A549 (cell line): ENCODE results near the gene FLNB. TPM values are rescaled to one million over a fixed set of nuclear protein-coding genes. Genes with fewer than 3 reads are reported as not detected.

Experiments used
- ATAC-seq, 2 experiments: fragments of 200-7000 bp in 1 of 2; fragments of >200 bp in 1 of 2; cut with Nextera tagmentation in 1 of 2; cut with Tn5 transposase in 1 of 2; 3 replicates each; pipeline versions ENCODE4 v1.8.0 to v1.9.1; 2018 to 2020; ENCODE audit warnings: mild to moderate bottlenecking in 1 of 2, moderate library complexity in 1 of 2
- CTCF ChIA-PET: fragments of 300-600 bp; sonication (Branson Sonifier 250); formaldehyde crosslinking; extraction: SDS; loops from one replicate; lab custom pipeline; 2021; ENCODE audit warnings: antibody characterized with exemption, inconsistent platforms; lab: Yijun Ruan, JAX
- POLR2A ChIA-PET: fragments of 350-600 bp; formaldehyde crosslinking; extraction: SDS; loops from one replicate; lab custom pipeline; 2021; ENCODE audit warnings: antibody characterized with exemption, inconsistent platforms; lab: Yijun Ruan, JAX
- DNase-seq, 2 experiments: peaks; one replicate each; pipeline versions ENCODE4 v3.0.0 to v3.0.0-alpha.2; 2011 to 2016; ENCODE audit warnings: low read depth in 1 of 2, low spot score in 1 of 2
- FAIRE-seq: peaks from 2 replicates; lab custom pipeline; 2011; peaks lifted over from hg19 to GRCh38; lab: Jason Lieb, UNC
- H3K27ac ChIP-seq, 2 experiments: fragments of >200 bp; sonication (Bioruptor Twin); formaldehyde crosslinking; 3 replicates each; pipeline ENCODE4 v1.5.1; 2016 to 2017
- H3K4me1 ChIP-seq: fragments of >200 bp; sonication (Bioruptor Twin); formaldehyde crosslinking; 3 replicates; pipeline ENCODE4 v1.6.1; 2016
- H3K4me2 ChIP-seq: fragments of >200 bp; sonication (Bioruptor Twin); formaldehyde crosslinking; 3 replicates; pipeline ENCODE4 v1.6.1; 2016
- H3K4me3 ChIP-seq: fragments of >200 bp; sonication (Bioruptor Twin); formaldehyde crosslinking; 3 replicates; pipeline ENCODE4 v1.5.1; 2016
- H3K9me3 ChIP-seq: fragments of >200 bp; sonication (Bioruptor Twin); formaldehyde crosslinking; 3 replicates; pipeline ENCODE4 v1.6.1; 2016
- CBX8 ChIP-seq: fragments of 200-600 bp; sonication (generic); IDR thresholded peaks from 2 replicates; pipeline ENCODE4 v1.6.1; 2016
- CTCF ChIP-seq: fragments of >200 bp; sonication (Bioruptor Twin); formaldehyde crosslinking; IDR thresholded peaks from 3 replicates; pipeline ENCODE4 v1.5.1; 2016
- ELK1 ChIP-seq: fragments of 150-350 bp; IDR thresholded peaks from 2 replicates; pipeline ENCODE4 v1.6.1; 2014; ENCODE audit warnings: low read depth, mild to moderate bottlenecking, low read length
- EP300 ChIP-seq, 2 experiments: fragments of >200 bp; sonication (Bioruptor Twin); formaldehyde crosslinking; IDR thresholded peaks; 2 replicates in 1 of 2; 3 replicates in 1 of 2; pipeline ENCODE4 v1.6.1; 2016 to 2017
- ESRRA ChIP-seq: fragments of 150-350 bp; IDR thresholded peaks from 2 replicates; pipeline ENCODE4 v1.6.1; 2014; ENCODE audit warnings: mild to moderate bottlenecking, low read length, borderline replicate concordance
- FOSB ChIP-seq: fragments of 250-450 bp; sonication (Bioruptor Pico); IDR thresholded peaks from 2 replicates; pipeline ENCODE4 v1.5.0; 2020; ENCODE audit warnings: mild to moderate bottlenecking, moderate library complexity
- FOSL2 ChIP-seq, 2 experiments: fragments of 450-650 bp in 1 of 2; fragments of >200 bp in 1 of 2; sonication (Bioruptor Twin) in 1 of 2; formaldehyde crosslinking; IDR thresholded peaks; 2 replicates each; pipeline versions ENCODE4 v1.5.0 to v1.6.1; 2016 to 2020; ENCODE audit warnings: mild to moderate bottlenecking in 1 of 2, moderate library complexity in 1 of 2
- GATA3 ChIP-seq: IDR thresholded peaks from 2 replicates; pipeline ENCODE4 v1.6.1; 2012; ENCODE audit warnings: borderline replicate concordance
- HES2 ChIP-seq: fragments of >200 bp; sonication (Bioruptor Twin); formaldehyde crosslinking; IDR thresholded peaks from 2 replicates; pipeline ENCODE4 v1.6.1; 2016
- HOXA7 ChIP-seq: fragments of 250-450 bp; sonication (Bioruptor Pico); IDR thresholded peaks from 2 replicates; pipeline ENCODE4 v1.5.0; 2020; ENCODE audit warnings: mild to moderate bottlenecking, moderate library complexity
- HOXB5 ChIP-seq: fragments of 250-450 bp; sonication (Bioruptor Pico); IDR thresholded peaks from 2 replicates; pipeline ENCODE4 v1.5.0; 2020; ENCODE audit warnings: mild to moderate bottlenecking, moderate library complexity
- KDM5A ChIP-seq: fragments of 200-600 bp; sonication (generic); IDR thresholded peaks from 2 replicates; pipeline ENCODE4 v1.6.1; 2016; ENCODE audit warnings: antibody characterized with exemption, mild to moderate bottlenecking
- MAZ ChIP-seq: fragments of 150-350 bp; IDR thresholded peaks from 2 replicates; pipeline ENCODE4 v1.6.1; 2014; ENCODE audit warnings: antibody characterized with exemption, low read depth, low read length, borderline replicate concordance
- NFE2L2 ChIP-seq: fragments of 150-350 bp; conservative IDR thresholded peaks from 2 replicates; pipeline ENCODE4 v1.6.1; 2014; ENCODE audit warnings: low read length
- POLR2A ChIP-seq: IDR thresholded peaks from 2 replicates; pipeline ENCODE4 v1.6.1; 2012; ENCODE audit warnings: mild to moderate bottlenecking, low read length
- RARB ChIP-seq: fragments of 250-450 bp; sonication (Bioruptor Pico); IDR thresholded peaks from 2 replicates; pipeline ENCODE4 v1.8.0; 2021; ENCODE audit warnings: mild to moderate bottlenecking, moderate library complexity
- SREBF2 ChIP-seq: fragments of 450-650 bp; IDR thresholded peaks from 2 replicates; pipeline ENCODE4 v1.6.1; 2014; ENCODE audit warnings: mild to moderate bottlenecking, moderate library complexity
- TFCP2L1 ChIP-seq: fragments of 250-450 bp; sonication (Bioruptor Pico); IDR thresholded peaks from 2 replicates; pipeline ENCODE4 v1.5.0; 2021; ENCODE audit warnings: mild to moderate bottlenecking
- USF2 ChIP-seq: fragments of 450-650 bp; IDR thresholded peaks from 2 replicates; pipeline ENCODE4 v1.6.1; 2014; ENCODE audit warnings: antibody characterized with exemption
- ZC3H11A ChIP-seq: fragments of 450-650 bp; IDR thresholded peaks from 2 replicates; pipeline ENCODE4 v1.6.1; 2014; ENCODE audit warnings: antibody characterized with exemption, mild to moderate bottlenecking
- ZSCAN20 ChIP-seq: fragments of 250-450 bp; sonication (Bioruptor Pico); IDR thresholded peaks from 2 replicates; pipeline ENCODE4 v1.8.0; 2022; ENCODE audit warnings: mild to moderate bottlenecking, moderate library complexity
- WGBS: methylation state at CpG from one replicate; pipeline ENCODE4 v1.1.6; 2017; ENCODE audit errors: missing lambda C conversion rate; 5-methylcytosine and 5-hydroxymethylcytosine counted together
- polyA plus RNA-seq, 4 experiments: library from polyadenylated mRNA; depleted of rRNA in 3 of 4; stranded (reverse); fragments of >200 nt; fragmentation: RNase III in 1 of 4; extraction: RNeasy Plus Mini Kit Qiagen cat#74134 plus additional on column Dnase treatment in 1 of 4; gene quantifications; 2 replicates in 3 of 4; 3 replicates in 1 of 4; pipeline ENCODE4 v1.2.3, GENCODE V29; 2011 to 2017

FLNB gene
- polyA plus RNA-seq, 2 of the 4 experiments (the other 2 are of a cell fraction), result 235 to 439 TPM

GRCh38 chr3:58170376-58170775 lies 162.2 kb downstream of the FLNB start:
- FAIRE-seq (no peak), ATAC-seq (no peak), DNase-seq (no peak)
- Histone ChIP-seq H3K4me2 (no peak overlapping the region), H3K27ac (peak overlapping the region in 1 of 2 experiments; percentile 98; a peak in 3 of 6 replicates), H3K4me1 (peaks cover 95% of the 10 kb centered on the region), H3K4me3 (no peak overlapping the region), H3K9me3 (no peaks in the 10 kb centered on the region)
- TF ChIP-seq GATA3 (no peak), HOXB5 (CRISPR knock-in tag) (no peak), HES2 (no peak), TFCP2L1 (CRISPR knock-in tag) (no peak), USF2 (no peak), KDM5A (no peak), ZC3H11A (no peak), EP300 (IDR thresholded peaks at IDR 0.05) (no peak), CBX8 (no peak), FOSB (CRISPR knock-in tag) (no peak), MAZ (no peak), FOSL2 (IDR thresholded peaks at IDR 0.05) (no peak), FOSL2 (CRISPR knock-in tag; IDR thresholded peaks at IDR 0.05) (no peak)
- ChIA-PET CTCF (no interaction called here), POLR2A (no interaction called here)
- WGBS, result 81% methylated on average over 11 of the region's 11 CpGs

GRCh38 chr3:58171126-58171525 lies 162.9 kb downstream of the FLNB start:
- Histone ChIP-seq H3K9me3 (no peaks in the 10 kb centered on the region), H3K4me3 (no peak overlapping the region), H3K4me2 (no peak overlapping the region), H3K4me1 (peaks cover 95% of the 10 kb centered on the region), H3K27ac (peak overlapping the region in 1 of 2 experiments; percentile 98; a peak in 3 of 6 replicates)
- ATAC-seq (no peak), FAIRE-seq (no peak), DNase-seq (no peak)
- POLR2A ChIA-PET, result interaction anchor here (0.6 kb wide), 1 partner anchor 13 kb away, joined by 4 read pairs; no protein-coding TSS in a partner anchor
- WGBS, result 89% methylated on average over 9 of the region's 9 CpGs
- TF ChIP-seq NFE2L2 (no peak), ZSCAN20 (CRISPR knock-in tag) (no peak), TFCP2L1 (CRISPR knock-in tag) (no peak), ELK1 (no peak), GATA3 (no peak), MAZ (no peak), RARB (CRISPR knock-in tag) (no peak), HOXA7 (CRISPR knock-in tag) (no peak), ESRRA (no peak), CTCF (no peak), EP300 (IDR thresholded peaks at IDR 0.05) (no peak), SREBF2 (no peak), POLR2A (no peak)
- CTCF ChIA-PET, result no interaction called here
